Left lung (tissue), 10 donors: ENCODE measurements around the gene HIVEP3. TPM values are rescaled to one million over a fixed set of nuclear protein-coding genes. Genes with fewer than 3 reads are reported as not detected.
A peak's percentile ranks its signal among the peaks of the same experiment; 100 is the strongest.

ENCODE experiments used
- ATAC-seq: fragments of 200-7000 bp; cut with Tn5 transposase; one replicate; pipeline ENCODE4 v1.9.1; 2020; ENCODE audit warnings: moderate library complexity
- DNase-seq, 4 donors: peaks; one replicate each; pipeline ENCODE4 v3.0.0-alpha.2; 2013 to 2020
- H3K27ac ChIP-seq, 2 donors: fragments of 200-600 bp; sonication (generic) in 1 of 2; one replicate each; pipeline versions ENCODE4 v1.5.0 to v1.8.0; 2020 to 2021
- H3K27me3 ChIP-seq, 2 donors: fragments of 200-600 bp; sonication (generic) in 1 of 2; one replicate each; pipeline versions ENCODE4 v1.5.0 to v1.8.0; 2020 to 2021
- H3K36me3 ChIP-seq, 2 donors: fragments of 200-600 bp; sonication (generic) in 1 of 2; one replicate each; pipeline versions ENCODE4 v1.5.0 to v1.8.0; 2020 to 2021
- H3K4me1 ChIP-seq, 2 donors: fragments of 200-600 bp; one replicate each; pipeline ENCODE4 v1.8.0; 2021
- H3K4me3 ChIP-seq, 2 donors: fragments of 200-600 bp; sonication (generic) in 1 of 2; one replicate each; pipeline versions ENCODE4 v1.5.0 to v1.8.0; 2020 to 2021; ENCODE audit warnings: mild to moderate bottlenecking in 1 of 2
- H3K9me3 ChIP-seq, 2 donors: fragments of 200-600 bp; sonication (generic) in 1 of 2; one replicate each; pipeline versions ENCODE4 v1.5.0 to v1.8.0; 2020 to 2021
- CTCF ChIP-seq, 2 donors: fragments of 200-600 bp; sonication (generic) in 1 of 2; IDR thresholded peaks; one replicate each; pipeline versions ENCODE4 v1.5.0 to v1.8.0; 2021; ENCODE audit warnings: antibody characterized with exemption in 2 of 2
- intact Hi-C, 2 donors: fragments of 100-400 bp; cut with DNase I; formaldehyde crosslinking; loops; one replicate each; pipeline versions ENCODE4 v1.11.2 to v1.14.2; 2022
- polyA plus RNA-seq, 6 donors: library from polyadenylated mRNA; unstranded; fragments of 120-200 nt; gene quantifications; one replicate each; pipeline ENCODE4 v1.2.1, GENCODE V29; 2013; ENCODE audit not compliant: insufficient read length in 6 of 6
- total RNA-seq, 2 donors: library from RNA; stranded (reverse); fragmentation: NEBNext Ultra II Directional; extraction: Animal tissue kit (Norgen Biotek cat#: 25700); gene quantifications; one replicate each; pipeline ENCODE4 v1.2.1, GENCODE V29; 2021
- donor health status: DM: no; HTN: yes; CAD: no.
- donor health status: DM: no; HTN: no; CAD: no.

The HIVEP3 gene
- total and polyA plus RNA-seq, 8 donors = 6.0 to 15.6 (median 7.4) TPM

DNA sequence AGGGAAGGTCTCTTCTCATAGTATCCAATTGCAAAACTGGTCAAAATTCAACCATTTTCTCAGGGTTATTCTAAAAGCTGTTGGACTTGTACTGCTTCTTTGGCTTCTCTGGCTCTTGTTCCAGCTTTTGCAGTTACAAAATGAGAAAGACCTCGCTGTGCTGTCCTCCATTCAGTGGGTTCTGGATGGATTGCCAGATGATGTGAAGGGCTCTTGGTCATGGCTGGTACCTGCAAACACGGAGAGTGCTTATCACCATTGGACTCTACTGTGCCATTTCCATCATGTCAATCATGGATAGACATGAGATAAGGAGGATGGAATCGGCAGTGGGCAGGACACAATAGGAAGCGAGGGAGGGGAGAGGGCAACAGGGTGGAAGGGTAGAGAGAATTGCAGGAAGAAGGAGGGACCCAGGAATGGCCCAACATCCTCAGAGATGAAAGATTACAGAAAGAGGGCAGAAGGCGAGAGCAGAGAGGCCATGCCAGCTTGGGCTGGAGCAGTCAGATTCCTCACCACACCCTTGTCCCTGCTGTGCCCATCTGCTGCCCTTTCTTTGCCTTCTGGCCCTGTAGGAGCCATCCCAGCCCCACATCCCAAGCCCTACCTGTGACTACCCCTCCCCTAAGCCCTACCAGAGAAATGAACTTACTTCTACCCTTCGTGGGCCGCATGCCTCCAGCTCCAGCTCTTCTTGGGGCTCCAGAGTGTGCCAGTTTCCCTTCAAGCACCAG, 70.3 kb downstream of the HIVEP3 start:
- DNase-seq = no peak
- Histone ChIP-seq H3K9me3 (no peaks in the 10 kb centered on the region), H3K36me3 (no peaks in the 10 kb centered on the region), H3K4me3 (no peak overlapping the region), H3K27me3 (no peaks in the 10 kb centered on the region), H3K4me1 (peaks cover 0 to 10% of the 10 kb centered on the region in 2 donors), H3K27ac (no peak overlapping the region)
- TF ChIP-seq CTCF (IDR thresholded peaks at IDR 0.05) = no peak
- intact Hi-C loops = no loop called here
- no peak for ATAC-seq

DNA sequence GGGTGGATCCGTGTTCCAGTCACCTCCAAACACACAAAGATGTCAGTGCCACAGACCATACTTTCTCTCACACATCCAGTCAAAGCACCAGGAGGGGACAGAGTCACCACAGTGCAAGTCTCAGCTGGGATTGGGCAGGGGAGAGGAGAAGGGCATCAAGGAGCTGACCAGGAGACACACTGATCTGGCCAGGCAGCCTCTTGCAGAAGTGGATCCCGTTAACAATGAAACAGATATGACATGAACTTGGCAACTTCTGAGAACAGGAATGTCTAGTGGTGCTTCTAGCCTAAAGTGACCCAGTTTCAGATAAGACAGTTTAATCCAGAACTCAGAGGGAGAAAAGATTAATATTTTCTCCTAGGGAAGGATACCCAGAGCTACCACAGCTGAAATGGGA, 71.0 kb downstream of the HIVEP3 start:
- no peak for TF ChIP-seq CTCF (IDR thresholded peaks at IDR 0.05)
- no peaks in the 10 kb centered on the region for H3K27me3 ChIP-seq
- intact Hi-C loops = no loop called here
- H3K4me1 ChIP-seq = peaks cover 0 to 10% of the 10 kb centered on the region in 2 donors
- ATAC-seq (peak; percentile 55), DNase-seq (no peak)
- H3K27ac ChIP-seq = no peak overlapping the region
- no peak overlapping the region for H3K4me3 ChIP-seq
- H3K9me3 ChIP-seq = no peaks in the 10 kb centered on the region
- H3K36me3 ChIP-seq = no peaks in the 10 kb centered on the region

DNA sequence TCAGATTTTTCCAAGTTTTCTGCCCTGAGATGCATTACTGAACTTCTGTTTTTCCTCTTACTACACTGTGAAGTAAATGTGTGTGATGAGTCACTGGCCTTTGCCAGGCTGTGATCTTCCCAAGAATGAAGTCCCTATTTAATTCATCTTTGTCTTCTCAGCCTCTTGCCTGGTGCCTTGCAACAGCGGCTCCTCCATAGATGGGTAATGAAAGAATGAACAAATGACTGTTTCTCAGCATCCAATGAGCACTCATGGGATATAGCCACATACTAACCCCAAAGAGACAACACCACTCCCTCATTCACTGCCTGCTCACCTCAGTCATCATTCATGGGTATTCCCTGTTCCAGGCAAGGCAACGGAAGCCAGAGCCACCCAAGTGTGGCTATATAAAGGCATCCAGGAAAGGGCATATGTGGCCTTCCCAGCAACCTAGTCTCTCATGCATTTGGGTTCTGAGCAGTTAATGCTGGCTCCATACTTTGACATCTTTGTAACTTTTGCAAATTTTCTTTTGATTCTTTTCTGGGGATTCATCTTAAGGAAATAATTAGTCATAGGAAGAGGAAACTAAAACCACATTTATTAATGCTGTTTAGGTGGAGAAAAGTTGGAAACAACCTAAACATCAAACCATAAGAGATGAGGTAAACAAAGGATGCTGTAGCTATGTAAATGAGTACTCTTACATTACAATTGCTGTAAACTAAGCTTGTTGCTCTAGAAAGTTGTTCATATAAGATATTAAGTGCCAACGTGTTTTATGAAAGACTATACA, 71.9 kb downstream of the HIVEP3 start:
- Histone ChIP-seq H3K27ac (no peak overlapping the region), H3K4me1 (peaks cover 0 to 10% of the 10 kb centered on the region in 2 donors), H3K4me3 (no peak overlapping the region), H3K9me3 (no peaks in the 10 kb centered on the region), H3K36me3 (no peaks in the 10 kb centered on the region), H3K27me3 (no peaks in the 10 kb centered on the region)
- no peak for ATAC-seq
- no peak for TF ChIP-seq CTCF (IDR thresholded peaks at IDR 0.05)
- DNase-seq = no peak
- intact Hi-C loops = no loop called here

DNA sequence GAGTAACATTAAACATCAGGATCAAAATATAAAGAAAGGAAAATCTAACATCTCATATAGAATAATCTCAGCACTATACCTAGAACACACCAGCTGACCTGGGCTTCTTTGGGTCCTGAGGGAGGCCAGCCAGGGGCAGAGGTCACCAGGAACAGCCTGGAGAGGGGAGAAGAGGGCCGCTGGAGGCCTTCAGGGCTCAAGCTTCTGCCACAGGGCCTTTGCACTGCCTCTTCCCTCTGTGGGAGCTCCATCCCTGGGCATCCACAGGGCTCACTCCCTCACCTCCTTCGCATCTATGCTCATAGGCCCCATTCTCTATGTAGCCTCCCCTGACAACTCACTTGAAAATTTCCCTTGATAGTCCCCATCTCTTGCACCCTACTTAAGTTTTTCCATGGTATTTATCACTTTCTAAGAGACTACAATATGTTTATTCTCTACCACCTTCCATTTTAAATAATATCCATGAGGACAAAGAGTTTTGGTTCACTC, 73.9 kb downstream of the HIVEP3 start:
- no peak overlapping the region for H3K27ac ChIP-seq
- no peak overlapping the region for H3K4me3 ChIP-seq
- no peaks in the 10 kb centered on the region for H3K27me3 ChIP-seq
- no peak for TF ChIP-seq CTCF (IDR thresholded peaks at IDR 0.05)
- H3K9me3 ChIP-seq = no peaks in the 10 kb centered on the region
- H3K36me3 ChIP-seq = no peaks in the 10 kb centered on the region
- intact Hi-C loops = no loop called here
- DNase-seq (no peak), ATAC-seq (no peak)
- peaks cover 0 to 10% of the 10 kb centered on the region in 2 donors for H3K4me1 ChIP-seq

DNA sequence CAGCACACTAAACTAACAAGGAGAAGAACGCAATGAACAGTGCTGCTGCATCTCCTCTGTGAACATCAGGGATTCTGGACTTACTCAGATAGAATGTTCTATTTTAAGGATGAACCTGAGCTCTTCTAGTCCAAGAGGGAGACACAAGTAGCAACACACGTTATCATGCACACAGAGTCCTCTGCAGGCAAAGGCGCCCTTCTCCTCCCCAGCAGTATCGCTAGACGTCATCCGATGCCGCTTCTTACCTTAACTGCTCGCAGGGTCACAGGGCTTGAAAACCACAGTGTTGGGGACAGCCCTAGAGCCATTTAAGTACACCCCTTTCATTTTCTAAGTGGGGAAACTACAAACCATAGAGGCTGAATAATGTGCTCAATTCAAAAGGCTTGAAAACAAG, 74.5 kb downstream of the HIVEP3 start:
- H3K4me1 ChIP-seq = peaks cover 0 to 10% of the 10 kb centered on the region in 2 donors
- no peak overlapping the region for H3K27ac ChIP-seq
- DNase-seq (no peak), ATAC-seq (no peak)
- intact Hi-C loops = no loop called here
- H3K9me3 ChIP-seq = no peaks in the 10 kb centered on the region
- no peak overlapping the region for H3K4me3 ChIP-seq
- H3K36me3 ChIP-seq = no peaks in the 10 kb centered on the region
- H3K27me3 ChIP-seq = no peaks in the 10 kb centered on the region
- no peak for TF ChIP-seq CTCF (IDR thresholded peaks at IDR 0.05)
